Fibroblast of gingiva (primary cell): Measurements from ENCODE around the gene DTD1.
A peak's percentile ranks its signal among the peaks of the same experiment; 100 is the strongest.

Experiments used
- DNase-seq: peaks from one replicate; pipeline ENCODE4 v3.0.0-alpha.2; 2011; ENCODE audit warnings: low read depth

Gene DTD1

GRCh38 chr20:18587665-18588573 lies at the start of gene DTD1:
DTD1 (plus strand) TSS chr20:18588054; CDS start chr20:18588073, 19 bp downstream.
- peak; percentile 81 for DNase-seq

- no peak for DNase-seq
Observed at GRCh38 chr20:18541741-18542140, 46.1 kb upstream of the DTD1 start.

GRCh38 chr20:18543216-18543615 lies 44.6 kb upstream of the DTD1 start:
- no peak for DNase-seq

GRCh38 chr20:18543932-18544331 lies 43.9 kb upstream of the DTD1 start:
- no peak for DNase-seq

- DNase-seq: no peak
Observed at GRCh38 chr20:18545566-18545965, 42.3 kb upstream of the DTD1 start.

- no peak for DNase-seq
Observed at GRCh38 chr20:18548465-18548864, 39.4 kb upstream of the DTD1 start.

- no peak for DNase-seq
Observed at GRCh38 chr20:18553746-18554145, 34.1 kb upstream of the DTD1 start.

GRCh38 chr20:18566892-18567738 lies 20.7 kb upstream of the DTD1 start, which contains the start of gene SMIM26:
SMIM26 (plus strand) TSS chr20:18567432; CDS start chr20:18567479, 47 bp downstream.
- peak; percentile 91 for DNase-seq

GRCh38 chr20:18567739-18568091 lies 20.1 kb upstream of the DTD1 start:
- no peak for DNase-seq

- DNase-seq: no peak
Observed at GRCh38 chr20:18571009-18571408, 16.8 kb upstream of the DTD1 start.

- DNase-seq: no peak
Observed at GRCh38 chr20:18571578-18571977, 16.3 kb upstream of the DTD1 start.

GRCh38 chr20:18577942-18578341 lies 9.9 kb upstream of the DTD1 start:
- DNase-seq: no peak

GRCh38 chr20:18578581-18578980 lies 9.3 kb upstream of the DTD1 start:
- DNase-seq: no peak

GRCh38 chr20:18580012-18580411 lies 7.8 kb upstream of the DTD1 start:
- no peak for DNase-seq

GRCh38 chr20:18585134-18585533 lies 2.7 kb upstream of the DTD1 start:
- no peak for DNase-seq

GRCh38 chr20:18588574-18588933 lies 700 bp downstream of the DTD1 start:
- DNase-seq: no peak

- DNase-seq: no peak
Observed at GRCh38 chr20:18589941-18590674, 2.3 kb downstream of the DTD1 start.

- DNase-seq: no peak
Observed at GRCh38 chr20:18596270-18596669, 8.4 kb downstream of the DTD1 start.

- no peak for DNase-seq
Observed at GRCh38 chr20:18609741-18610140, 21.9 kb downstream of the DTD1 start.

- DNase-seq: no peak
Observed at GRCh38 chr20:18611492-18611891, 23.6 kb downstream of the DTD1 start.

GRCh38 chr20:18613553-18613952 lies 25.7 kb downstream of the DTD1 start:
- DNase-seq: no peak

- DNase-seq: no peak
Observed at GRCh38 chr20:18614244-18614643, 26.4 kb downstream of the DTD1 start.
